ENCODE measurements around the gene PPP1R14D.

GRCh38 chr15:40785164-40785563 is 43.3 kb downstream of the PPP1R14D start:
- TF ChIP-seq EZH2 (IDR thresholded peaks at IDR 0.05; ENCODE audit: low read length, unreplicated experiment): no peak
- TF ChIP-seq, protein P1, sequence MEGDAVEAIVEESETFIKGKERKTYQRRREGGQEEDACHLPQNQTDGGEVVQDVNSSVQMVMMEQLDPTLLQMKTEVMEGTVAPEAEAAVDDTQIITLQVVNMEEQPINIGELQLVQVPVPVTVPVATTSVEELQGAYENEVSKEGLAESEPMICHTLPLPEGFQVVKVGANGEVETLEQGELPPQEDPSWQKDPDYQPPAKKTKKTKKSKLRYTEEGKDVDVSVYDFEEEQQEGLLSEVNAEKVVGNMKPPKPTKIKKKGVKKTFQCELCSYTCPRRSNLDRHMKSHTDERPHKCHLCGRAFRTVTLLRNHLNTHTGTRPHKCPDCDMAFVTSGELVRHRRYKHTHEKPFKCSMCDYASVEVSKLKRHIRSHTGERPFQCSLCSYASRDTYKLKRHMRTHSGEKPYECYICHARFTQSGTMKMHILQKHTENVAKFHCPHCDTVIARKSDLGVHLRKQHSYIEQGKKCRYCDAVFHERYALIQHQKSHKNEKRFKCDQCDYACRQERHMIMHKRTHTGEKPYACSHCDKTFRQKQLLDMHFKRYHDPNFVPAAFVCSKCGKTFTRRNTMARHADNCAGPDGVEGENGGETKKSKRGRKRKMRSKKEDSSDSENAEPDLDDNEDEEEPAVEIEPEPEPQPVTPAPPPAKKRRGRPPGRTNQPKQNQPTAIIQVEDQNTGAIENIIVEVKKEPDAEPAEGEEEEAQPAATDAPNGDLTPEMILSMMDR (conservative IDR thresholded peaks at IDR 0.05; ENCODE audit: low read depth, low read length): peak; percentile 65
- TF ChIP-seq EZH2phosphoT487 (IDR thresholded peaks at IDR 0.05; ENCODE audit: borderline replicate concordance, low read length): no peak
